Upper lobe of left lung (tissue), 6 donors: ENCODE data around the gene RUNX1. TPM values are rescaled to one million over a fixed set of nuclear protein-coding genes. Genes with fewer than 3 reads are reported as not detected.

Source experiments
- ATAC-seq, 2 donors: fragments of 200-7000 bp; cut with Tn5 transposase; one replicate each; pipeline ENCODE4 v1.9.1; 2022; ENCODE audit warnings: mild to moderate bottlenecking in 2 of 2, moderate library complexity in 2 of 2; ENCODE audit not compliant: low FRiP score in 2 of 2
- DNase-seq, 2 donors: peaks; one replicate each; pipeline ENCODE4 v3.0.0-alpha.2; 2019 to 2020
- H3K27ac ChIP-seq, 4 donors: fragments of 200-600 bp; sonication (generic); one replicate each; pipeline ENCODE4 v1.5.1; 2016 to 2019
- H3K27me3 ChIP-seq, 4 donors: fragments of 200-600 bp; sonication (generic); one replicate each; pipeline ENCODE4 v1.5.1; 2017 to 2019
- H3K36me3 ChIP-seq, 4 donors: fragments of 200-600 bp; sonication (generic); one replicate each; pipeline ENCODE4 v1.5.1; 2016 to 2019
- H3K4me1 ChIP-seq, 4 donors: fragments of 200-600 bp; sonication (generic); one replicate each; pipeline ENCODE4 v1.5.1; 2018 to 2019
- H3K4me3 ChIP-seq, 4 donors: fragments of 200-600 bp; sonication (generic); one replicate each; pipeline ENCODE4 v1.5.1; 2017 to 2019; ENCODE audit warnings: mild to moderate bottlenecking in 2 of 4, moderate library complexity in 1 of 4
- H3K9me3 ChIP-seq, 4 donors: fragments of 200-600 bp; sonication (generic); one replicate each; pipeline ENCODE4 v1.5.1; 2018 to 2019
- CTCF ChIP-seq, 6 experiments: fragments of 450-650 bp in 4 of 6; fragments of 200-600 bp in 2 of 6; sonication (generic) in 2 of 6; IDR thresholded peaks; one replicate each; pipeline ENCODE4 v1.5.1; 2016 to 2019; ENCODE audit warnings: antibody characterized with exemption in 6 of 6
- EP300 ChIP-seq, 4 donors: sonication (generic); formaldehyde crosslinking; IDR thresholded peaks; one replicate each; pipeline ENCODE4 v1.5.1; 2017; ENCODE audit warnings: antibody characterized with exemption in 4 of 4, control low read depth in 2 of 4
- POLR2A ChIP-seq, 4 donors: fragments of 450-650 bp; IDR thresholded peaks; one replicate each; pipeline ENCODE4 v1.5.1; 2016 to 2017; ENCODE audit warnings: antibody characterized with exemption in 4 of 4, mild to moderate bottlenecking in 2 of 4
- POLR2AphosphoS5 ChIP-seq, 2 donors: sonication (generic); formaldehyde crosslinking; IDR thresholded peaks; one replicate each; pipeline ENCODE4 v1.5.1; 2017; ENCODE audit warnings: antibody characterized with exemption in 2 of 2
- WGBS, 2 donors: methylation state at CpG; one replicate each; pipeline ENCODE4 v1.1.5; 2017 to 2018; 5-methylcytosine and 5-hydroxymethylcytosine counted together
- total RNA-seq, 6 donors: library from RNA; depleted of rRNA in 4 of 6; stranded (reverse); fragments of >200 nt in 4 of 6; gene quantifications; one replicate each; pipeline versions ENCODE4 v1.1.0 to v1.2.1, GENCODE V29; 2016 to 2021
- donor health status: DM: no; HTN: no; CAD: no; lungs with moderate emphysema.
- donor health status: DM: no; HTN: yes; CAD: no; lungs with severe emphysema.

The RUNX1 gene
- total RNA-seq, 6 donors from 2014 or later, result 62.2 to 252 (median 98.2) TPM

GRCh38 chr21:34921151-34921550, 128.0 kb downstream of the RUNX1 start:
- Histone ChIP-seq H3K9me3 (no peaks in the 10 kb centered on the region), H3K36me3 (no peaks in the 10 kb centered on the region), H3K27ac (no peak overlapping the region), H3K27me3 (no peaks in the 10 kb centered on the region), H3K4me3 (no peak overlapping the region), H3K4me1 (no peaks in the 10 kb centered on the region)
- no peak for TF ChIP-seq CTCF (IDR thresholded peaks at IDR 0.05)
- TF ChIP-seq POLR2A (IDR thresholded peaks at IDR 0.05), result no peak
- no peak for TF ChIP-seq EP300 (IDR thresholded peaks at IDR 0.05)
- TF ChIP-seq POLR2AphosphoS5 (IDR thresholded peaks at IDR 0.05), result no peak
- ATAC-seq (no peak), DNase-seq (no peak)

- no peaks in the 10 kb centered on the region for H3K36me3 ChIP-seq
- TF ChIP-seq CTCF (IDR thresholded peaks at IDR 0.05) (no peak), EP300 (IDR thresholded peaks at IDR 0.05) (no peak), POLR2AphosphoS5 (IDR thresholded peaks at IDR 0.05) (no peak), POLR2A (IDR thresholded peaks at IDR 0.05) (no peak)
- WGBS, 2 donors, result 69 to 75% methylated on average over 6 of the region's 6 CpGs
- H3K9me3 ChIP-seq, result no peaks in the 10 kb centered on the region
- DNase-seq, result no peak
- H3K27ac ChIP-seq, result no peak overlapping the region
- no peaks in the 10 kb centered on the region for H3K27me3 ChIP-seq
- H3K4me3 ChIP-seq, result no peak overlapping the region
- peaks cover 0 to 4% (median under 1%) of the 10 kb centered on the region in 4 donors for H3K4me1 ChIP-seq
- ATAC-seq, result no peak
Measured at GRCh38 chr21:34919406-34919805, 129.7 kb downstream of the RUNX1 start.

GRCh38 chr21:34916446-34916845, 132.7 kb downstream of the RUNX1 start:
- Histone ChIP-seq H3K4me1 (peaks cover 0 to 12% (median 5%) of the 10 kb centered on the region in 4 donors), H3K9me3 (no peaks in the 10 kb centered on the region), H3K36me3 (no peaks in the 10 kb centered on the region), H3K4me3 (no peak overlapping the region), H3K27me3 (no peaks in the 10 kb centered on the region), H3K27ac (no peak overlapping the region)
- ATAC-seq, result peak in 1 of 2 donors; percentile 29
- 67 to 87% methylated on average over 7 of the region's 7 CpGs for WGBS, 2 donors
- no peak for TF ChIP-seq POLR2AphosphoS5 (IDR thresholded peaks at IDR 0.05)
- no peak for TF ChIP-seq CTCF (IDR thresholded peaks at IDR 0.05)
- no peak for TF ChIP-seq POLR2A (IDR thresholded peaks at IDR 0.05)
- TF ChIP-seq EP300 (IDR thresholded peaks at IDR 0.05), result no peak
- peak in 1 of 2 donors; percentile 12 for DNase-seq

- Histone ChIP-seq H3K27ac (no peak overlapping the region), H3K36me3 (no peaks in the 10 kb centered on the region), H3K4me3 (no peak overlapping the region), H3K4me1 (peaks cover 0 to 22% (median 11%) of the 10 kb centered on the region in 4 donors), H3K27me3 (no peaks in the 10 kb centered on the region), H3K9me3 (no peaks in the 10 kb centered on the region)
- TF ChIP-seq EP300 (IDR thresholded peaks at IDR 0.05), result no peak
- no peak for TF ChIP-seq CTCF (IDR thresholded peaks at IDR 0.05)
- TF ChIP-seq POLR2AphosphoS5 (IDR thresholded peaks at IDR 0.05), result no peak
- TF ChIP-seq POLR2A (IDR thresholded peaks at IDR 0.05), result no peak
- peak in 1 of 2 donors; percentile 36 for ATAC-seq
- no peak for DNase-seq
Measured at GRCh38 chr21:34915364-34915841, 133.7 kb downstream of the RUNX1 start.

- H3K4me1 ChIP-seq, result peaks cover under 1 to 32% (median 14%) of the 10 kb centered on the region in 4 donors
- TF ChIP-seq CTCF (IDR thresholded peaks at IDR 0.05), result no peak
- peak in 1 of 4 donors; percentile 40 for TF ChIP-seq EP300 (IDR thresholded peaks at IDR 0.05)
- TF ChIP-seq POLR2AphosphoS5 (IDR thresholded peaks at IDR 0.05), result peak in 1 of 2 donors; percentile 65
- DNase-seq, result no peak
- no peak overlapping the region for H3K27ac ChIP-seq
- ATAC-seq, result no peak
- no peaks in the 10 kb centered on the region for H3K27me3 ChIP-seq
- H3K4me3 ChIP-seq, result no peak overlapping the region
- no peaks in the 10 kb centered on the region for H3K36me3 ChIP-seq
- H3K9me3 ChIP-seq, result no peaks in the 10 kb centered on the region
- WGBS, 2 donors, result 50 to 59% methylated on average over 3 of the region's 3 CpGs
Measured at GRCh38 chr21:34914239-34914638, 134.9 kb downstream of the RUNX1 start.
